Tibial nerve (tissue), 4 donors: ENCODE data around the gene MAJIN. TPM values are rescaled to one million over a fixed set of nuclear protein-coding genes. Genes with fewer than 3 reads are reported as not detected.

Experiments used
- DNase-seq, 2 donors: peaks; one replicate each; pipeline ENCODE4 v3.0.0-alpha.2; 2019; ENCODE audit warnings: low spot score in 2 of 2
- H3K27ac ChIP-seq, 4 donors: fragments of 200-600 bp; sonication (generic) in 3 of 4; one replicate each; pipeline ENCODE4 v1.5.1; 2017 to 2019; ENCODE audit warnings: mild to moderate bottlenecking in 1 of 4
- H3K27me3 ChIP-seq, 2 donors: fragments of 200-600 bp; sonication (generic) in 1 of 2; one replicate each; pipeline versions ENCODE4 v1.5.1 to v1.6.0; 2017 to 2019
- H3K36me3 ChIP-seq, 3 donors: fragments of 200-600 bp; sonication (generic); one replicate each; pipeline ENCODE4 v1.5.1; 2018 to 2019
- H3K4me1 ChIP-seq, 4 donors: fragments of 200-600 bp; sonication (generic) in 3 of 4; one replicate each; pipeline ENCODE4 v1.5.1; 2017 to 2019
- H3K4me3 ChIP-seq, 4 donors: fragments of 200-600 bp; sonication (generic) in 3 of 4; one replicate each; pipeline ENCODE4 v1.5.1; 2017 to 2019; ENCODE audit warnings: mild to moderate bottlenecking in 1 of 4, moderate library complexity in 1 of 4
- H3K9me3 ChIP-seq, 4 donors: fragments of 200-600 bp; sonication (generic) in 3 of 4; one replicate each; pipeline ENCODE4 v1.5.1; 2017 to 2019
- CTCF ChIP-seq, 5 experiments: fragments of 200-600 bp in 3 of 5; fragments of 450-650 bp in 2 of 5; sonication (generic) in 3 of 5; IDR thresholded peaks; one replicate each; pipeline ENCODE4 v1.5.1; 2016 to 2019; ENCODE audit warnings: antibody characterized with exemption in 5 of 5, mild to moderate bottlenecking in 3 of 5, moderate library complexity in 2 of 5
- EP300 ChIP-seq, 2 donors: sonication (generic); formaldehyde crosslinking; IDR thresholded peaks; one replicate each; pipeline ENCODE4 v1.6.1; 2017; ENCODE audit warnings: antibody characterized with exemption in 2 of 2, mild to moderate bottlenecking in 1 of 2
- POLR2A ChIP-seq, 2 donors: fragments of 450-650 bp; IDR thresholded peaks; one replicate each; pipeline ENCODE4 v1.6.1; 2017; ENCODE audit warnings: antibody characterized with exemption in 2 of 2, mild to moderate bottlenecking in 2 of 2, moderate library complexity in 2 of 2
- WGBS, 2 donors: methylation state at CpG; one replicate each; pipeline ENCODE4 v1.1.5; 2018; 5-methylcytosine and 5-hydroxymethylcytosine counted together
- total RNA-seq, 4 donors: library from RNA; depleted of rRNA; stranded (reverse); fragments of >200 nt; gene quantifications; one replicate each; pipeline ENCODE4 v1.1.0, GENCODE V29; 2016

MAJIN gene
- total RNA-seq, 4 donors from 2014 or later: not detected

GRCh38 chr11:64936539-64936938 is 35.4 kb downstream of the MAJIN start:
- H3K4me3 ChIP-seq: no peak overlapping the region
- H3K4me1 ChIP-seq: peaks cover 0 to 8% (median 0%) of the 10 kb centered on the region in 4 donors
- no peaks in the 10 kb centered on the region for H3K9me3 ChIP-seq
- peaks cover 0 to 43% (median 0%) of the 10 kb centered on the region in 3 donors for H3K36me3 ChIP-seq
- no peak overlapping the region for H3K27ac ChIP-seq
- no peaks in the 10 kb centered on the region for H3K27me3 ChIP-seq
- DNase-seq: no peak
- no peak for TF ChIP-seq POLR2A (IDR thresholded peaks at IDR 0.05)
- no peak for TF ChIP-seq EP300 (IDR thresholded peaks at IDR 0.05)
- TF ChIP-seq CTCF (IDR thresholded peaks at IDR 0.05): no peak
- 71 to 78% methylated on average over 4 of the region's 4 CpGs for WGBS, 2 donors

GRCh38 chr11:64935359-64936081 is 36.4 kb downstream of the MAJIN start, which contains the start of gene GPHA2:
Gene GPHA2, minus strand, starts transcription at chr11:64935893. Its CDS starts 433 bp downstream, at chr11:64935460.
- no peak for TF ChIP-seq POLR2A (IDR thresholded peaks at IDR 0.05)
- no peak for TF ChIP-seq CTCF (IDR thresholded peaks at IDR 0.05)
- no peak for TF ChIP-seq EP300 (IDR thresholded peaks at IDR 0.05)
- Histone ChIP-seq H3K4me3 (no peak within 1 kb of the TSS), H3K4me1 (peaks cover 0 to 8% (median 0%) of the 10 kb centered on the region in 4 donors), H3K9me3 (no peaks in the 10 kb centered on the region), H3K27me3 (no peaks in the 10 kb centered on the region), H3K27ac (peak within 1 kb of the TSS in 1 of 4 donors; percentile 8), H3K36me3 (peaks cover 0 to 53% (median 7%) of the 10 kb centered on the region in 3 donors)
- DNase-seq: no peak
- 45 to 51% methylated on average over 13 to 14 of the region's 14 CpGs for WGBS, 2 donors

GRCh38 chr11:64934682-64935358 is 37.1 kb downstream of the MAJIN start:
- TF ChIP-seq POLR2A (IDR thresholded peaks at IDR 0.05) (no peak), EP300 (IDR thresholded peaks at IDR 0.05) (no peak), CTCF (IDR thresholded peaks at IDR 0.05) (no peak)
- Histone ChIP-seq H3K27ac (no peak overlapping the region), H3K36me3 (peaks cover 0 to 60% (median 11%) of the 10 kb centered on the region in 3 donors), H3K4me1 (peaks cover 0 to 8% (median 0%) of the 10 kb centered on the region in 4 donors), H3K4me3 (no peak overlapping the region), H3K27me3 (no peaks in the 10 kb centered on the region), H3K9me3 (no peaks in the 10 kb centered on the region)
- DNase-seq: no peak
- 72% methylated on average over 21 to 27 of the region's 27 CpGs for WGBS, 2 donors

- Histone ChIP-seq H3K27me3 (no peaks in the 10 kb centered on the region), H3K27ac (no peak overlapping the region), H3K9me3 (no peaks in the 10 kb centered on the region), H3K4me3 (no peak overlapping the region), H3K36me3 (peaks cover 0 to 67% (median 11%) of the 10 kb centered on the region in 3 donors), H3K4me1 (peaks cover 0 to 8% (median 0%) of the 10 kb centered on the region in 4 donors)
- no peak for DNase-seq
- no peak for TF ChIP-seq EP300 (IDR thresholded peaks at IDR 0.05)
- 81 to 85% methylated on average over 9 to 10 of the region's 10 CpGs for WGBS, 2 donors
Measured at GRCh38 chr11:64933935-64934681, 37.8 kb downstream of the MAJIN start.

- TF ChIP-seq POLR2A (IDR thresholded peaks at IDR 0.05): no peak
- TF ChIP-seq EP300 (IDR thresholded peaks at IDR 0.05): no peak
- no peak for TF ChIP-seq CTCF (IDR thresholded peaks at IDR 0.05)
- H3K27me3 ChIP-seq: no peaks in the 10 kb centered on the region
- no peak overlapping the region for H3K4me3 ChIP-seq
- no peak for DNase-seq
- no peaks in the 10 kb centered on the region for H3K9me3 ChIP-seq
- H3K4me1 ChIP-seq: peaks cover 0 to 8% (median 0%) of the 10 kb centered on the region in 4 donors
- no peak overlapping the region for H3K27ac ChIP-seq
- 74 to 79% methylated on average over 12 of the region's 12 CpGs for WGBS, 2 donors
- peaks cover 0 to 74% (median 11%) of the 10 kb centered on the region in 3 donors for H3K36me3 ChIP-seq
Measured at GRCh38 chr11:64933213-64933934, 38.5 kb downstream of the MAJIN start.
